DOHH2 (cell line): ENCODE results near the gene ZNF891.

ENCODE experiments used
- H3F3A ChIP-seq: fragments of 200-600 bp; sonication (generic), shearing (Covaris generic); 2 replicates; pipeline ENCODE4 v1.6.0; 2016; ENCODE audit warnings: antibody characterized with exemption, mild to moderate bottlenecking; ENCODE audit not compliant: control insufficient read depth, insufficient read depth
- H3K27ac ChIP-seq: fragments of 200-600 bp; sonication (generic); 2 replicates; pipeline ENCODE4 v1.5.1; 2014; ENCODE audit warnings: low read depth, mild to moderate bottlenecking, low read length, moderate library complexity
- H3K27me3 ChIP-seq: fragments of 200-600 bp; sonication (generic); 2 replicates; pipeline ENCODE4 v1.6.1; 2014; ENCODE audit warnings: mild to moderate bottlenecking, low read length, mixed read lengths; ENCODE audit not compliant: control insufficient read depth
- H3K36me3 ChIP-seq: fragments of 200-600 bp; sonication (generic); 2 replicates; pipeline ENCODE4 v1.6.1; 2014; ENCODE audit warnings: mild to moderate bottlenecking, low read length, moderate library complexity, mixed read lengths; ENCODE audit not compliant: control insufficient read depth
- H3K4me1 ChIP-seq: fragments of 200-600 bp; sonication (generic); 2 replicates; pipeline ENCODE4 v1.6.1; 2014; ENCODE audit warnings: mild to moderate bottlenecking, low read length, mixed read lengths; ENCODE audit not compliant: control insufficient read depth
- H3K4me2 ChIP-seq: fragments of 200-600 bp; sonication (generic); 2 replicates; pipeline ENCODE4 v1.6.0; 2014; ENCODE audit warnings: mild to moderate bottlenecking, low read length, moderate library complexity
- H3K4me3 ChIP-seq: fragments of 200-600 bp; sonication (generic); 2 replicates; pipeline ENCODE4 v1.5.1; 2014; ENCODE audit warnings: mild to moderate bottlenecking, low read length, mixed read lengths
- H3K79me2 ChIP-seq: fragments of 200-600 bp; sonication (generic); 2 replicates; pipeline ENCODE4 v1.6.1; 2014; ENCODE audit warnings: mild to moderate bottlenecking, low read length, mixed read lengths; ENCODE audit not compliant: control insufficient read depth
- H3K9me2 ChIP-seq: fragments of 200-600 bp; sonication (generic); replicated peaks from 2 replicates; pipeline ENCODE4 v1.6.1; 2014; ENCODE audit warnings: mild to moderate bottlenecking, low read length, mixed read lengths; ENCODE audit not compliant: control insufficient read depth
- H3K9me3 ChIP-seq: fragments of 200-600 bp; sonication (generic); 2 replicates; pipeline ENCODE4 v1.6.1; 2014; ENCODE audit warnings: antibody characterized with exemption, low read length, mixed read lengths; ENCODE audit not compliant: control insufficient read depth, insufficient read depth
- H4K20me1 ChIP-seq: fragments of 200-600 bp; sonication (generic); 2 replicates; pipeline ENCODE4 v1.6.0; 2014; ENCODE audit warnings: low read depth, mild to moderate bottlenecking, antibody characterized with exemption, low read length, moderate library complexity; ENCODE audit not compliant: control insufficient read depth, insufficient read depth
- EZH2phosphoT487 ChIP-seq: fragments of 200-600 bp; sonication (generic); IDR thresholded peaks from 2 replicates; pipeline ENCODE4 v1.6.1; 2017; ENCODE audit warnings: borderline replicate concordance, mild to moderate bottlenecking, antibody characterized with exemption, low read length, moderate library complexity, mixed read lengths
- TF ChIP-seq, protein P1 (sequence below): fragments of 200-600 bp; sonication (generic); IDR thresholded peaks from one replicate; pipeline ENCODE4 v1.5.1; 2014; ENCODE audit warnings: antibody characterized with exemption, mild to moderate bottlenecking, low read depth, low read length; ENCODE audit not compliant: poor library complexity, severe bottlenecking

Gene ZNF891

DNA sequence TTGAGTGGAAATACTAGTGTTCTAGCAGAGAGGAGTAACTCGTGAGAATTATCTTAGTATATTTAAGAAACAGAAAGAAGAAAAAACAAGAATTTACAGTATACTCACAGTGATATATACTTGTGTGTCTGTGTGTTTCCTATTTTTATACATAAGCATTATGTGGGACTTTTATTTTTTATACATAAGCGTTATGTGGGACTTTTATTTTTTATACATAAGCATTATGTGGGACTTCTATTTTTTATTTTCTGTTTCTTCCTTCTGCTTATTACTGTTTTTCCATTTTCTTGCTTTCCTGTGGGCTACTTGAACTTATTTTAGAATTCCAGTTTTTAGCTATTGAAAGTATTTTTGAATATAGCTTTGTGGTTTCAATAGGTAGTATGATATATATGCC lies 56.2 kb downstream of the ZNF891 start:
- Histone ChIP-seq H3K4me2 (no peak overlapping the region), H4K20me1 (no peaks in the 10 kb centered on the region), H3K9me3 (peaks cover 26% of the 10 kb centered on the region), H3F3A (no peaks in the 10 kb centered on the region), H3K79me2 (no peaks in the 10 kb centered on the region), H3K27me3 (no peaks in the 10 kb centered on the region), H3K4me3 (no peak overlapping the region), H3K9me2 (no peaks in the 10 kb centered on the region), H3K27ac (no peak overlapping the region), H3K4me1 (no peaks in the 10 kb centered on the region), H3K36me3 (no peaks in the 10 kb centered on the region)
- TF ChIP-seq, protein P1, sequence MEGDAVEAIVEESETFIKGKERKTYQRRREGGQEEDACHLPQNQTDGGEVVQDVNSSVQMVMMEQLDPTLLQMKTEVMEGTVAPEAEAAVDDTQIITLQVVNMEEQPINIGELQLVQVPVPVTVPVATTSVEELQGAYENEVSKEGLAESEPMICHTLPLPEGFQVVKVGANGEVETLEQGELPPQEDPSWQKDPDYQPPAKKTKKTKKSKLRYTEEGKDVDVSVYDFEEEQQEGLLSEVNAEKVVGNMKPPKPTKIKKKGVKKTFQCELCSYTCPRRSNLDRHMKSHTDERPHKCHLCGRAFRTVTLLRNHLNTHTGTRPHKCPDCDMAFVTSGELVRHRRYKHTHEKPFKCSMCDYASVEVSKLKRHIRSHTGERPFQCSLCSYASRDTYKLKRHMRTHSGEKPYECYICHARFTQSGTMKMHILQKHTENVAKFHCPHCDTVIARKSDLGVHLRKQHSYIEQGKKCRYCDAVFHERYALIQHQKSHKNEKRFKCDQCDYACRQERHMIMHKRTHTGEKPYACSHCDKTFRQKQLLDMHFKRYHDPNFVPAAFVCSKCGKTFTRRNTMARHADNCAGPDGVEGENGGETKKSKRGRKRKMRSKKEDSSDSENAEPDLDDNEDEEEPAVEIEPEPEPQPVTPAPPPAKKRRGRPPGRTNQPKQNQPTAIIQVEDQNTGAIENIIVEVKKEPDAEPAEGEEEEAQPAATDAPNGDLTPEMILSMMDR = no peak
- no peak for TF ChIP-seq EZH2phosphoT487

DNA sequence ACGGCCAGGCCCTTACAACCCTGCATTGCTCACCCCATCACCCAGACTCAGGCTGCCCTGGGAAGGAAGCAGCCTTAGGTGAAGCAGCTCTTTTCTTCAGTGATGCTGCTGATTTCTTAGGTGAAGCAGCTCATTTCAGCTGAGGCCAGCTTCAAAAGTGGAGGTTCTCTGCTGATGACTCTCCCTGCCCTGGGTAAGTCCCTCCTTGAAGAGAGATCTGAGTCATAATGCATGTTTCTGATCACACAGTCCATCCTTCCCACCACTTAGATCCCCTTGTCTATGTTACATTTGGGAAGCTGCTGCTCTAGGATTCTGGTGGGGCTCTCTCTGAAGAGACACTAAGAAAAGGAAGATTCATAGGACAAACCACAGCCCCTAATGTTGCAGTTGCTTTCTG lies 66.5 kb downstream of the ZNF891 start:
- TF ChIP-seq, protein P1 = no peak
- TF ChIP-seq EZH2phosphoT487 = no peak
- Histone ChIP-seq H3F3A (no peaks in the 10 kb centered on the region), H3K36me3 (peaks cover 4% of the 10 kb centered on the region), H3K9me2 (no peaks in the 10 kb centered on the region), H3K79me2 (no peaks in the 10 kb centered on the region), H3K4me3 (no peak overlapping the region), H3K9me3 (peaks cover 78% of the 10 kb centered on the region), H3K4me1 (no peaks in the 10 kb centered on the region), H3K4me2 (no peak overlapping the region), H3K27me3 (no peaks in the 10 kb centered on the region), H4K20me1 (no peaks in the 10 kb centered on the region), H3K27ac (no peak overlapping the region)

DNA sequence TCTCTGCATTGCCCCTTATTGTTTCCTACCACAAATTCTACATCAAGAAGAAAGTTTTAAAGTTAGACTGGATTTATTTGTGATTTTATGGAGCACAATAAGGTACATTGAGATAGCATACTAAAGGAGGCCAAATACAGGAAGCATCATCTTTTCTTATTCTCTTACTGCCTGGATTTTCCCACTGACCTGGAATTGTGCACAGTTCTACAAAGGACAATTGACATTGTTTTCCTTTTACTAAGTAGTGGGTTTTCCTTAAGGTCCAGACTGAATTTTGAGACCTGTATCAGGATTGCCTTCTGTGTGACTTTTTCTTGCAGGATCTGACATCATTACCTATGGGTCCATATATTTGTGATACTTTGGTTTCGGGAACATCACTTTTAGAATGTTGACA lies 68.1 kb downstream of the ZNF891 start:
- Histone ChIP-seq H3K4me3 (no peak overlapping the region), H3K4me2 (no peak overlapping the region), H3K36me3 (peaks cover 20% of the 10 kb centered on the region), H3F3A (peaks cover 10% of the 10 kb centered on the region; the same call in 1 of the 2 replicates), H3K79me2 (no peaks in the 10 kb centered on the region), H3K9me3 (peaks cover 84% of the 10 kb centered on the region), H4K20me1 (no peaks in the 10 kb centered on the region), H3K4me1 (no peaks in the 10 kb centered on the region), H3K27me3 (no peaks in the 10 kb centered on the region), H3K27ac (no peak overlapping the region), H3K9me2 (no peaks in the 10 kb centered on the region)
- TF ChIP-seq EZH2phosphoT487 = no peak

DNA sequence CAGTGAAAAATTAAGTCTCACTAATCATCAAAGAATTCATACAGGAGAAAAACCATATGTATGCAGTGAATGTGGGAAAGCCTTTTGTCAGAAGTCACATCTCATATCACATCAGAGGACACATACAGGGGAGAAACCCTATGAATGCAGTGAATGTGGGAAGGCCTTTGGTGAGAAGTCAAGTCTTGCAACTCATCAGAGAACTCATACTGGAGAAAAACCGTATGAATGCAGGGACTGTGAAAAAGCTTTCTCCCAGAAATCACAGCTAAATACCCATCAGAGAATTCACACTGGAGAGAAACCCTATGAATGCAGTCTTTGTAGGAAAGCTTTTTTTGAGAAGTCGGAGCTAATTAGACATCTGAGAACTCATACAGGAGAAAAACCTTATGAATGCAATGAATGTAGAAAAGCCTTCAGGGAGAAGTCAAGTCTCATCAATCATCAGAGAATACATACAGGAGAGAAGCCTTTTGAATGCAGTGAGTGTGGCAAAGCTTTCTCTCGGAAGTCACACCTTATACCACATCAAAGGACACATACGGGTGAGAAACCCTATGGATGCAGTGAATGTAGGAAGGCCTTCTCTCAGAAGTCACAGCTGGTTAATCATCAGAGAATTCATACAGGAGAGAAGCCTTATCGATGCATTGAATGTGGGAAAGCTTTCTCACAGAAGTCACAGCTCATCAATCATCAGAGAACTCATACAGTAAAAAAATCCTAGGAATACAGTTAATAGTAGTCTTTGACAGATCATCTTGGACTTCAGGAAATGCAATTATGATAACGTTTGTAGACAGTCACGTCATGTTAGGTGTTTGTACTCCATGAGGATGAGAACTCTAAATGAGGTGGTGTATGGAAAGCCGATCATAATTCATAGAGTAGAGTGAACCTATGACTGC lies 71.6 kb downstream of the ZNF891 start:
- no peak for TF ChIP-seq EZH2phosphoT487
- TF ChIP-seq, protein P1 = no peak
- peaks cover 10% of the 10 kb centered on the region for H3F3A ChIP-seq
- H4K20me1 ChIP-seq = no peaks in the 10 kb centered on the region
- H3K79me2 ChIP-seq = no peaks in the 10 kb centered on the region
- H3K36me3 ChIP-seq = peaks cover 40% of the 10 kb centered on the region
- peaks cover 73% of the 10 kb centered on the region for H3K9me3 ChIP-seq
- H3K4me3 ChIP-seq = no peak overlapping the region
- H3K4me1 ChIP-seq = no peaks in the 10 kb centered on the region
- H3K27me3 ChIP-seq = no peaks in the 10 kb centered on the region
- no peaks in the 10 kb centered on the region for H3K9me2 ChIP-seq
- H3K27ac ChIP-seq = no peak overlapping the region
- no peak overlapping the region for H3K4me2 ChIP-seq
